Nephron progenitor cell (in vitro differentiated cells): Measurements from ENCODE around the gene PHTF2.

Experiments used
- DNase-seq: peaks from one replicate; pipeline ENCODE4 v3.0.0; 2021
- H3K27ac Mint-ChIP-seq: 2 replicates; pipeline ENCODE4 v1.8.0; 2021; ENCODE audit warnings: mild to moderate bottlenecking, moderate library complexity, mixed read lengths
- H3K27me3 Mint-ChIP-seq: 2 replicates; pipeline ENCODE4 v1.8.0; 2021; ENCODE audit warnings: mild to moderate bottlenecking, low read depth, mixed read lengths; ENCODE audit not compliant: poor library complexity
- H3K36me3 Mint-ChIP-seq: 2 replicates; pipeline ENCODE4 v1.8.0; 2021; ENCODE audit warnings: low read depth, mixed read lengths
- H3K4me1 Mint-ChIP-seq: 2 replicates; pipeline ENCODE4 v1.8.0; 2021; ENCODE audit warnings: mixed read lengths
- H3K4me3 Mint-ChIP-seq: 2 replicates; pipeline ENCODE4 v1.8.0; 2021; ENCODE audit warnings: mild to moderate bottlenecking, moderate library complexity, mixed read lengths
- H3K9me3 Mint-ChIP-seq: 2 replicates; pipeline ENCODE4 v1.8.0; 2021; ENCODE audit warnings: mild to moderate bottlenecking, moderate library complexity, mixed read lengths
- TF ChIP-seq, protein P1 (sequence below): fragments of 200-600 bp; sonication (generic); IDR thresholded peaks from 2 replicates; pipeline ENCODE4 v1.5.0; 2021; ENCODE audit warnings: antibody characterized with exemption

Gene PHTF2

DNA sequence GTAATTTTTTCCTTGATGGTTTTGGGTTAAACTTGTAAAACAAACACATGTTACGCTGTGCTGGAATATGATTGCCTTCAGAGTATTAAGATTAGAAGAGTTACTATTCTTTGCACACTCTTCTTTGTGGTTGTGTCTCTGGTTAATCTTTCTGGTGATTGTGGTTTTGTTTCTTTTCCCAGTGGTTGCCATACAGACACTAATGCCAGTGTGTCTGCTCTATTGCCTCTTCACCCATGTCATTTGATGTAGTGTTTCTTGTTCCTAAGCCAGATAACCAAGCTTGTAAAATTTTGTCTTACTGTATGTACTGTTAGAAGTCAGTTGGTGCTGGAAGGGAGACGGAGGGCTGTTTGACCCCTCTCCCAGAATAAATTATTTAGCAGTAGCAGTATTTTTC is 124.8 kb downstream of the PHTF2 start:
- Mint-ChIP-seq H3K36me3 (peaks cover 19% of the 10 kb centered on the region), H3K4me1 (no peaks in the 10 kb centered on the region), H3K4me3 (no peak overlapping the region), H3K27me3 (no peaks in the 10 kb centered on the region), H3K27ac (no peak overlapping the region), H3K9me3 (no peaks in the 10 kb centered on the region)
- DNase-seq: no peak
- TF ChIP-seq, protein P1, sequence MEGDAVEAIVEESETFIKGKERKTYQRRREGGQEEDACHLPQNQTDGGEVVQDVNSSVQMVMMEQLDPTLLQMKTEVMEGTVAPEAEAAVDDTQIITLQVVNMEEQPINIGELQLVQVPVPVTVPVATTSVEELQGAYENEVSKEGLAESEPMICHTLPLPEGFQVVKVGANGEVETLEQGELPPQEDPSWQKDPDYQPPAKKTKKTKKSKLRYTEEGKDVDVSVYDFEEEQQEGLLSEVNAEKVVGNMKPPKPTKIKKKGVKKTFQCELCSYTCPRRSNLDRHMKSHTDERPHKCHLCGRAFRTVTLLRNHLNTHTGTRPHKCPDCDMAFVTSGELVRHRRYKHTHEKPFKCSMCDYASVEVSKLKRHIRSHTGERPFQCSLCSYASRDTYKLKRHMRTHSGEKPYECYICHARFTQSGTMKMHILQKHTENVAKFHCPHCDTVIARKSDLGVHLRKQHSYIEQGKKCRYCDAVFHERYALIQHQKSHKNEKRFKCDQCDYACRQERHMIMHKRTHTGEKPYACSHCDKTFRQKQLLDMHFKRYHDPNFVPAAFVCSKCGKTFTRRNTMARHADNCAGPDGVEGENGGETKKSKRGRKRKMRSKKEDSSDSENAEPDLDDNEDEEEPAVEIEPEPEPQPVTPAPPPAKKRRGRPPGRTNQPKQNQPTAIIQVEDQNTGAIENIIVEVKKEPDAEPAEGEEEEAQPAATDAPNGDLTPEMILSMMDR: no peak

GRCh38 chr7:77930496-77930895 is 131.9 kb downstream of the PHTF2 start:
- Mint-ChIP-seq H3K4me1 (peaks cover 6% of the 10 kb centered on the region), H3K9me3 (no peaks in the 10 kb centered on the region), H3K36me3 (peaks cover 17% of the 10 kb centered on the region), H3K27me3 (no peaks in the 10 kb centered on the region), H3K4me3 (no peak overlapping the region), H3K27ac (peak overlapping the region; percentile 44)
- TF ChIP-seq, protein P1: no peak
- no peak for DNase-seq

DNA sequence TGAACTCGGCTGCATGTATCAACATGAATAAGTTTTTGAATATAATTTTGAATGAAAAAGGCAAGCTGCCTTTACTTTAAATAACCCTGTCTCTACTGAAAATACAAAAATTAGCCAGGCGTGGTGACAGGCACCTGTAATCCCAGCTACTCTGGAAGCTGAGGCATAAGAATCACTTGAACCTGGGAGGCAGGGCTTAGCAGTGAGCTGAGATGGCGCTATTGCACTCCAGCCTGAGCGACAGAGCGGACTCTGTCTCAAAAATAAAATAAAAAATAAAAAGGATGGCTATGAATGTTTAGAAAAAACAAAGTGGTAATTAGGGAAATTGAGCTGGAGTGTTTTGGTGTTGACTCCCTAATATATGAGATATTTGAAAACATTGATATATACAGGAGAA is 133.3 kb downstream of the PHTF2 start:
- Mint-ChIP-seq H3K27me3 (no peaks in the 10 kb centered on the region), H3K36me3 (peaks cover 17% of the 10 kb centered on the region), H3K27ac (peak overlapping the region; percentile 89), H3K9me3 (no peaks in the 10 kb centered on the region), H3K4me1 (peaks cover 6% of the 10 kb centered on the region), H3K4me3 (no peak overlapping the region)
- TF ChIP-seq, protein P1: no peak
- no peak for DNase-seq

- DNase-seq: no peak
- Mint-ChIP-seq H3K27me3 (no peaks in the 10 kb centered on the region), H3K4me1 (peaks cover 6% of the 10 kb centered on the region), H3K4me3 (no peak overlapping the region), H3K9me3 (no peaks in the 10 kb centered on the region), H3K27ac (peak overlapping the region; percentile 20), H3K36me3 (peaks cover 17% of the 10 kb centered on the region)
- TF ChIP-seq, protein P1: no peak
These were observed 134.8 kb downstream of the PHTF2 start for GRCh38 chr7:77933394-77933793.

GRCh38 chr7:77935652-77936348 is 137.2 kb downstream of the PHTF2 start:
- Mint-ChIP-seq H3K9me3 (no peaks in the 10 kb centered on the region), H3K36me3 (peaks cover 8% of the 10 kb centered on the region), H3K27ac (no peak overlapping the region), H3K27me3 (no peaks in the 10 kb centered on the region), H3K4me1 (peaks cover 6% of the 10 kb centered on the region), H3K4me3 (no peak overlapping the region)
- TF ChIP-seq, protein P1: peak; percentile 27
- no peak for DNase-seq

GRCh38 chr7:77940647-77941046 is 142.1 kb downstream of the PHTF2 start:
- Mint-ChIP-seq H3K27me3 (no peaks in the 10 kb centered on the region), H3K4me3 (no peak overlapping the region), H3K27ac (no peak overlapping the region), H3K36me3 (peaks cover 18% of the 10 kb centered on the region), H3K9me3 (no peaks in the 10 kb centered on the region), H3K4me1 (no peaks in the 10 kb centered on the region)
- no peak for DNase-seq
- TF ChIP-seq, protein P1: peak; percentile 69
